K562 (cell line): Measurements from ENCODE around the gene CAV1. TPM values are rescaled to one million over a fixed set of nuclear protein-coding genes. Genes with fewer than 3 reads are reported as not detected.

Experiments
- ATAC-seq: fragments of 200-7000 bp; cut with Tn5 transposase; 3 replicates; pipeline ENCODE4 v1.9.1; 2020; ENCODE audit warnings: moderate library complexity
- BruUV-seq: library from RNA; stranded (reverse); fragments of 400-500 nt; replicated peaks from 2 replicates; lab custom pipeline; 2021; lab: Mats Ljungman, UMichigan
- CTCF ChIA-PET: fragments of 300-600 bp; formaldehyde crosslinking; extraction: SDS; loops from one replicate; lab custom pipeline; 2021; ENCODE audit warnings: low intra/inter-chr PET ratio; lab: Yijun Ruan, JAX
- POLR2A ChIA-PET: fragments of 300-600, 350-650 bp; sonication (Branson Sonifier 250); formaldehyde crosslinking; extraction: SDS; loops from one replicate; lab custom pipeline; 2021; ENCODE audit warnings: antibody characterized with exemption, inconsistent platforms; lab: Yijun Ruan, JAX
- DNase-seq, 4 experiments: peaks; one replicate each; pipeline versions ENCODE4 v3.0.0 to v3.0.0-alpha.2; 2011 to 2018; ENCODE audit warnings: low spot score in 3 of 4, mixed read lengths in 3 of 4; ENCODE audit errors: extremely low read depth in 1 of 4
- FAIRE-seq: peaks from 2 replicates; lab custom pipeline; 2011; peaks lifted over from hg19 to GRCh38; lab: Jason Lieb, UNC
- H2AFZ ChIP-seq: 2 replicates; pipeline ENCODE4 v1.6.0; 2011; ENCODE audit warnings: low read depth, low read length, control low read depth, inconsistent platforms
- H3K27ac ChIP-seq: fragments of 200-600 bp; 3 replicates; pipeline ENCODE4 v1.8.0; 2011; ENCODE audit warnings: low read depth, mild to moderate bottlenecking, control low read depth, inconsistent platforms, low read length, moderate library complexity, mixed read lengths; ENCODE audit errors: extremely low read depth
- H3K27me3 ChIP-seq, 2 experiments: fragments of 300-600 bp in 1 of 2; 2 replicates in 1 of 2; 3 replicates in 1 of 2; pipeline versions ENCODE4 v1.6.0 to v1.8.0; 2011; ENCODE audit warnings: inconsistent platforms in 2 of 2, low read length in 2 of 2, mild to moderate bottlenecking in 1 of 2, mixed read lengths in 1 of 2, moderate library complexity in 1 of 2; ENCODE audit not compliant: control insufficient read depth in 2 of 2, insufficient read depth in 2 of 2
- H3K36me3 ChIP-seq: fragments of 300-600 bp; 3 replicates; pipeline ENCODE4 v1.8.0; 2011; ENCODE audit warnings: mild to moderate bottlenecking, low read length, inconsistent platforms; ENCODE audit not compliant: control insufficient read depth, insufficient read depth
- H3K4me1 ChIP-seq, 2 experiments: fragments of 200-600 bp in 1 of 2; replicated peaks in 1 of 2; 2 replicates in 1 of 2; 3 replicates in 1 of 2; pipeline versions ENCODE4 v1.5.1 to v1.8.0; 2011; ENCODE audit warnings: inconsistent platforms in 2 of 2, low read length in 2 of 2, mild to moderate bottlenecking in 1 of 2, mixed read lengths in 1 of 2, moderate library complexity in 1 of 2; ENCODE audit not compliant: control insufficient read depth in 2 of 2, insufficient read depth in 2 of 2
- H3K4me2 ChIP-seq: 2 replicates; pipeline ENCODE4 v1.6.1; 2011; ENCODE audit warnings: low read length, control low read depth, inconsistent platforms, mixed read lengths; ENCODE audit not compliant: insufficient read depth
- H3K4me3 ChIP-seq: fragments of 200-600 bp; sonication (generic), shearing (Covaris generic); 2 replicates; pipeline ENCODE4 v1.5.1; 2016; ENCODE audit warnings: control low read depth, inconsistent platforms
- H3K79me2 ChIP-seq: fragments of 200-600 bp; 3 replicates; pipeline ENCODE4 v1.8.0; 2011; ENCODE audit warnings: low read length, inconsistent platforms; ENCODE audit not compliant: control insufficient read depth, insufficient read depth
- H3K9ac ChIP-seq, 2 experiments: 2 replicates each; pipeline versions ENCODE4 v1.6.0 to v1.6.1; 2011; ENCODE audit warnings: low read depth in 2 of 2, low read length in 2 of 2, control low read depth in 1 of 2, inconsistent platforms in 1 of 2, mild to moderate bottlenecking in 1 of 2, mixed read lengths in 1 of 2; ENCODE audit not compliant: insufficient read depth in 1 of 2
- H3K9me1 ChIP-seq: one replicate; pipeline ENCODE4 v1.6.0; 2011; ENCODE audit warnings: inconsistent platforms, mild to moderate bottlenecking, low read length, moderate library complexity; ENCODE audit not compliant: control insufficient read depth, insufficient read depth
- H3K9me3 ChIP-seq: replicated peaks from 2 replicates; pipeline ENCODE4 v1.5.1; 2011; ENCODE audit warnings: low read depth, low read length, inconsistent platforms; ENCODE audit not compliant: control insufficient read depth, insufficient read depth
- H4K20me1 ChIP-seq: replicated peaks from 2 replicates; pipeline ENCODE4 v1.6.1; 2011; ENCODE audit warnings: low read length, inconsistent platforms, mixed read lengths; ENCODE audit not compliant: control insufficient read depth, insufficient read depth
- ARID1B ChIP-seq: fragments of 450-650 bp; IDR thresholded peaks from 2 replicates; pipeline ENCODE4 v1.6.1; 2016; ENCODE audit warnings: antibody characterized with exemption, mild to moderate bottlenecking, inconsistent platforms
- BACH1 ChIP-seq: fragments of 200-800 bp; sonication (Bioruptor generic); IDR thresholded peaks from 2 replicates; pipeline ENCODE4 v1.6.1; 2016; ENCODE audit warnings: missing genetic modification characterization, missing compliant biosample characterization
- ELK3 ChIP-seq: fragments of 450-650 bp; formaldehyde crosslinking; IDR thresholded peaks from 2 replicates; pipeline ENCODE4 v1.4.0; 2020; ENCODE audit warnings: mild to moderate bottlenecking
- FOXM1 ChIP-seq, 2 experiments: fragments of 450-650 bp in 1 of 2; sonication (generic) in 1 of 2; formaldehyde crosslinking in 1 of 2; IDR thresholded peaks; 2 replicates each; pipeline versions ENCODE4 v1.6.1 to v1.9.0; 2017 to 2022; ENCODE audit warnings: low read depth in 2 of 2, mild to moderate bottlenecking in 2 of 2, missing genetic modification reagents in 1 of 2, moderate library complexity in 1 of 2
- GATA2 ChIP-seq: sonication (generic); formaldehyde crosslinking; IDR thresholded peaks from 2 replicates; pipeline ENCODE4 v1.4.0; 2020; ENCODE audit warnings: mild to moderate bottlenecking, missing genetic modification reagents
- KDM5B ChIP-seq: fragments of 200-600 bp; sonication (generic); IDR thresholded peaks from 2 replicates; pipeline ENCODE4 v1.6.1; 2012; ENCODE audit warnings: low read depth, mild to moderate bottlenecking, moderate library complexity, low read length, control low read depth, inconsistent platforms; ENCODE audit not compliant: insufficient replicate concordance
- POLR2A ChIP-seq: fragments of 450-650 bp; conservative IDR thresholded peaks from 2 replicates; pipeline ENCODE4 v1.6.1; 2016
- RAD21 ChIP-seq, 2 experiments: fragments of 250-450 bp in 1 of 2; fragments of 450-650 bp in 1 of 2; sonication (Bioruptor Pico) in 1 of 2; formaldehyde crosslinking in 1 of 2; IDR thresholded peaks in 1 of 2; conservative IDR thresholded peaks in 1 of 2; 2 replicates each; pipeline versions ENCODE4 v1.4.0 to v1.8.0; 2020 to 2022; ENCODE audit warnings: mild to moderate bottlenecking in 2 of 2, moderate library complexity in 1 of 2
- RHOXF2B ChIP-seq: fragments of 250-450 bp; sonication (Bioruptor Pico); conservative IDR thresholded peaks from 2 replicates; pipeline ENCODE4 v1.5.1; 2021
- SAP30 ChIP-seq: fragments of 200-600 bp; sonication (generic); IDR thresholded peaks from 2 replicates; pipeline ENCODE4 v1.6.1; 2012; ENCODE audit warnings: borderline replicate concordance, low read depth, mild to moderate bottlenecking, moderate library complexity, low read length, control low read depth, inconsistent platforms; ENCODE audit not compliant: insufficient read depth, poor library complexity, severe bottlenecking
- SRSF1 ChIP-seq: fragments of 200-400 bp; formaldehyde crosslinking; IDR thresholded peaks from 2 replicates; pipeline ENCODE4 v1.6.1; 2017; ENCODE audit warnings: mild to moderate bottlenecking, low read depth, low read length, moderate library complexity
- TSHZ1 ChIP-seq: fragments of 250-450 bp; sonication (Bioruptor Pico); IDR thresholded peaks from 2 replicates; pipeline ENCODE4 v1.4.0; 2020; ENCODE audit warnings: mild to moderate bottlenecking, moderate library complexity
- ZBTB8A ChIP-seq: fragments of 450-650 bp; IDR thresholded peaks from 2 replicates; pipeline ENCODE4 v1.6.1; 2018; ENCODE audit warnings: mild to moderate bottlenecking, moderate library complexity; ENCODE audit not compliant: partially characterized antibody
- ZNF75A ChIP-seq: fragments of 450-650 bp; formaldehyde crosslinking; IDR thresholded peaks from 2 replicates; pipeline ENCODE4 v1.4.0; 2020; ENCODE audit warnings: mild to moderate bottlenecking
- ZNF76 ChIP-seq: fragments of 250-450 bp; sonication (Bioruptor Pico); IDR thresholded peaks from 2 replicates; pipeline ENCODE4 v1.4.0; 2020; ENCODE audit warnings: mild to moderate bottlenecking, moderate library complexity, borderline replicate concordance
- WGBS: fragments of 100-300 bp; shearing (Covaris generic); methylation state at CpG from one replicate; pipeline ENCODE4 v1.1.6; 2016; ENCODE audit warnings: low coverage, mixed read lengths; ENCODE audit not compliant: insufficient coverage; ENCODE audit errors: missing lambda C conversion rate; 5-methylcytosine and 5-hydroxymethylcytosine counted together
- in situ Hi-C: fragments of 300-500 bp; cut with MboI; formaldehyde crosslinking; loops from 4 replicates; pipeline ENCODE4 v1.15.0; 2018; ENCODE audit warnings: inconsistent platforms, mixed read lengths
- intact Hi-C: fragments of 100-400 bp; cut with micrococcal nuclease; formaldehyde crosslinking; loops from 2 replicates; pipeline ENCODE4 v1.14.2; 2022
- polyA plus RNA-seq, 8 experiments: library from polyadenylated mRNA; depleted of rRNA in 4 of 8; stranded (reverse) in 5 of 8; unstranded in 3 of 8; fragments of >200 nt; fragmentation: Nextera tagmentation in 2 of 8; fragmentation: Illumina TruSeq in 1 of 8; extraction: Ambion mirVana in 2 of 8; extraction: Trizol in 1 of 8; gene quantifications; 2 replicates each; pipeline versions ENCODE4 v1.2.1 to v1.2.3, GENCODE V29; 2011 to 2014; ENCODE audit warnings: inconsistent platforms in 1 of 8, missing spikeins in 1 of 8
- total RNA-seq, 7 experiments: library from RNA; depleted of rRNA in 6 of 7; stranded (reverse); fragments of >200 nt in 6 of 7; fragmentation: Illumina TruSeq in 2 of 7; extraction: Trizol in 2 of 7; gene quantifications; 2 replicates each; pipeline versions ENCODE4 v1.2.1 to v1.2.3, GENCODE V29; 2011 to 2021; ENCODE audit warnings: low replicate concordance in 1 of 7

CAV1 gene
- total and polyA plus RNA-seq, 9 of the 15 experiments (the other 6 are each of a cell fraction or from before 2014, with no cell fraction given): 0.08 to 1.5 (median 0.63) TPM

- POLR2A ChIA-PET: interaction anchor here (1.0 to 2.5 kb wide), 3 partner anchors 8 to 14 kb away, joined by 4 to 10 read pairs (median 5); no protein-coding TSS in a partner anchor
- Histone ChIP-seq H3K27ac (peak overlapping the region; percentile 23), H2AFZ (peak overlapping the region; percentile 97), H3K79me2 (no peaks in the 10 kb centered on the region), H4K20me1 (no peaks in the 10 kb centered on the region), H3K4me3 (peak overlapping the region; percentile 18), H3K9me3 (no peaks in the 10 kb centered on the region), H3K9ac (peak overlapping the region; percentile 42 to 71; a peak in 3 of 4 replicates), H3K36me3 (peaks cover 4% of the 10 kb centered on the region; the same call in 1 of the 3 replicates), H3K4me2 (peak overlapping the region; percentile 80), H3K4me1 (peaks cover 0 to 19% of the 10 kb centered on the region in 2 experiments; a peak in 3 of 5 replicates), H3K9me1 (no peaks in the 10 kb centered on the region), H3K27me3 (no peaks in the 10 kb centered on the region)
- WGBS: 31% methylated on average over 12 of the region's 12 CpGs
- intact Hi-C loops (no loop called here), in situ Hi-C loops (no loop called here)
- ATAC-seq: peak; percentile 73
- DNase-seq: peak in 2 of 4 experiments; percentile 34 to 44
- no TSS peak for BruUV-seq
- FAIRE-seq: peak; percentile 65
- CTCF ChIA-PET: no interaction called here
- TF ChIP-seq ZBTB8A (no peak), FOXM1 (IDR thresholded peaks at IDR 0.05; ENCODE audit: low read depth) (peak; percentile 64), FOXM1 (CRISPR knock-in tag; IDR thresholded peaks at IDR 0.05; ENCODE audit: low read depth) (no peak), BACH1 (tag) (no peak), ZNF76 (CRISPR knock-in tag) (0 out of 2 replicates have a peak, but pooled peaks have one; percentile 52), ZNF75A (no peak), ARID1B (peak; percentile 10; the same call in 1 of the 2 replicates), ELK3 (CRISPR knock-in tag) (no peak), RAD21 (CRISPR knock-in tag; conservative IDR thresholded peaks at IDR 0.05 in 1 of 2, IDR thresholded peaks at IDR 0.05 in 1 of 2) (peak in 1 of 2 experiments; percentile 15; a peak in 1 of 4 replicates), KDM5B (no peak), GATA2 (CRISPR knock-in tag) (no peak), TSHZ1 (CRISPR knock-in tag) (0 out of 2 replicates have a peak, but pooled peaks have one; percentile 22), POLR2A (peak; percentile 39), SRSF1 (no peak), SAP30 (peak; percentile 44), RHOXF2B (CRISPR knock-in tag) (0 out of 2 replicates have a peak, but pooled peaks have one; percentile 67)
Observed at GRCh38 chr7:116511552-116512519, 13.0 kb upstream of the CAV1 start.
